Stimulated activated CD4-positive, alpha-beta T cell treated with anti-CD3 and anti-CD28 coated beads, Interleukin-4, amount 100 ng/mL, for 1 hour (primary cell): ENCODE data around the gene FBXL19.

Experiments
- DNase-seq: peaks from one replicate; pipeline ENCODE4 v3.0.0-alpha.2; 2020

The FBXL19 gene

GRCh38 chr16:30895627-30896260 is 27.6 kb upstream of the FBXL19 start:
- no peak for DNase-seq

- no peak for DNase-seq
Measured at GRCh38 chr16:30896261-30896888, 27.0 kb upstream of the FBXL19 start, which contains the start of gene CTF1. Gene CTF1, plus strand, starts transcription at chr16:30896614. Its CDS starts 30 bp downstream, at chr16:30896644.

DNA sequence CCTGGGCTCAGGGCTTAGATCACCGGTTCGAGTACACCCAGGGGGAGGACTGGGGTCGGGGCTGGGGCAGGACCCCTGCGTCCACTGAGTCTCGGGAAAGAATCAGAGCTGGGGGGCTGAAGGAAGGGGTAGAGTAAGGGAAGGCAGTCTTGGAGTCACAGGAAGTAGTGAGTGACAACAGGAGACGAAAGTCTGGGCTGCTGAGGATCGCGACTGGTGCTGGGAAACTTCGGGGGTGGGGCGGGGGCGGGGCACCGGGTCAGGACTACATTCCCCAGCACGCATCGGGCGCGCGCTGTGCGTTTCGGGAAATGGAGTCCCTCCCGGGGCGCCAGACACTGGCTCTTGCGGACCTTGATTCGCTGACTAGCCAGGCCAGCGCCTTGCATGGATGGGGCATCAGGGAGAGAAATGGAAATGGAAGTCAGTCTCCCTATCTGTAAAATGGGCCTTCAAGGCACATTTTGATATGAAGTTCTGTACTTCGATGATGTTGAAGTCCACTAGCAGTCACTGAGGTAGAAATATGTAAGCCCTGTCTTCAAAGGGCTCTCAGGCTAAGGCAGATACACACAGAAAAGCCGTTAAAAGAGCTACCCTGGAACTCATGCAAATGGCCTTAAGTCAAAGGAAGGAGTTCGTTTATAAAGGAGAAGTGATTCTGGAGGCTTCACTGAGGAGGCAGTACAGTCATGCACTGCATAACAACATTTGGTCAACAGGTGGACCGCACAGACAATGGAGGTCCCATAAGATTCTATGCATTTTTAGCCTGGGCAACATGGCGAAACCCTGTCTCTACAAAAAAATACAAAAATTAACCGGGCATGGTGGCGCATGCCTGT is 26.3 kb upstream of the FBXL19 start:
- peak; percentile 82 for DNase-seq

DNA sequence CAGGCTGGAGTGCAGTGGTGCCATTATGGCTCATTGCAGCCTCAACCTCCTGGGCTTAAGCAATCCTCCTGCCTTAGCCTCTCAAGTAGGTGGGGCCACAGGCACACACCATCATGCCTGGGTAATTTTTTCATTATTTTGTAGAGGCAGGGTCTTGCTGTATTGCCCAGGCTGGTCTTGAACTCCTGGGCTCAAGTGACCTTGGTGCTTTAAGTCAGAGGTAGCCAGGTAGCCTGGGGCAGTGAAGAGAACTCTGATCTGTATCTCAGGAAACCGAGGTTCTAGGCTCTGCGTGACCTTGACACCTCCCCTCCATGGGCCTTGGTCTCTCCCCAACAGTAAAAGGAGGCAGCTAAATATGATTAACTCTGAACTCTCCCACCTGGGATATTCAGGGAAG is 23.6 kb upstream of the FBXL19 start:
- DNase-seq, result no peak

GRCh38 chr16:30900588-30900987 is 22.8 kb upstream of the FBXL19 start:
- DNase-seq, result no peak

DNA sequence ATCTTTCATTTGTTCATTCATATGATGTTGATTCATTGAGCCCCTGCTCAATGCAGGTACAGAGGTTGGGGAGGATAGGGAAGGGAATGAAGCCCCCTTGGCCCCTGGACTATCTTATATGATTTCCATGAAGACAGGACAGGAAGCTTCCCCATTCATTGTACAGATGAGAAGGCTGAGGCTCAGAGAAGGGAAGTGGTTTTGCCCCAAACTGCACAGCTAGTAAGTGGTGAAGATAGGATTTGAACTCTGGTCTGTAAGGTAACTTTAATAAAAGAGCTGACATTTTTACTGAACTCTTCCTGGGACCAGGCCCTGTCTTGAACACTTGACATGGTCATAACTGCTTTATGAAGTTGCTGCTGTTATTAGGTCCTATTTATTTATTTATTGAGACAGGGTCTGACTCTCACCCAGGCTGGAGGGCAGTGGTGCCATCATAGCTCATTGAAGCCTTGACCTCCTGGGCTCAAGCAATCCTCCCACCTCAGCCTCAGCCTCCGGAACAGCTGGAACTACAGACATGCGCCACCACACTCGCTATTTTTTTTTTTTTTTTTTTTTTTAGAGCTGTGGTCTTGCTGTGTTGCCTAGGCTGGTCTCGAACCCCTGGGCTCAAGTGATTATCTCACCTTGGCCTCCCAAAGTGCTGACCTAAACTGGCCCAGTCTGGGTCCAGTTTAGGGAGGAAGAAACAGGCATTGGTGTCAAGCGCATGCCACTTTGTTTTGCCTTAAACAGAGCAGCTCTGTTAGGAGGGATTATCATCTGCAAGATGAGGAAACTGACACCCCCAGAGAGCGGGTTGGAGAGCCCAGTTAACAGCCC is 22.0 kb upstream of the FBXL19 start:
- no peak for DNase-seq

DNA sequence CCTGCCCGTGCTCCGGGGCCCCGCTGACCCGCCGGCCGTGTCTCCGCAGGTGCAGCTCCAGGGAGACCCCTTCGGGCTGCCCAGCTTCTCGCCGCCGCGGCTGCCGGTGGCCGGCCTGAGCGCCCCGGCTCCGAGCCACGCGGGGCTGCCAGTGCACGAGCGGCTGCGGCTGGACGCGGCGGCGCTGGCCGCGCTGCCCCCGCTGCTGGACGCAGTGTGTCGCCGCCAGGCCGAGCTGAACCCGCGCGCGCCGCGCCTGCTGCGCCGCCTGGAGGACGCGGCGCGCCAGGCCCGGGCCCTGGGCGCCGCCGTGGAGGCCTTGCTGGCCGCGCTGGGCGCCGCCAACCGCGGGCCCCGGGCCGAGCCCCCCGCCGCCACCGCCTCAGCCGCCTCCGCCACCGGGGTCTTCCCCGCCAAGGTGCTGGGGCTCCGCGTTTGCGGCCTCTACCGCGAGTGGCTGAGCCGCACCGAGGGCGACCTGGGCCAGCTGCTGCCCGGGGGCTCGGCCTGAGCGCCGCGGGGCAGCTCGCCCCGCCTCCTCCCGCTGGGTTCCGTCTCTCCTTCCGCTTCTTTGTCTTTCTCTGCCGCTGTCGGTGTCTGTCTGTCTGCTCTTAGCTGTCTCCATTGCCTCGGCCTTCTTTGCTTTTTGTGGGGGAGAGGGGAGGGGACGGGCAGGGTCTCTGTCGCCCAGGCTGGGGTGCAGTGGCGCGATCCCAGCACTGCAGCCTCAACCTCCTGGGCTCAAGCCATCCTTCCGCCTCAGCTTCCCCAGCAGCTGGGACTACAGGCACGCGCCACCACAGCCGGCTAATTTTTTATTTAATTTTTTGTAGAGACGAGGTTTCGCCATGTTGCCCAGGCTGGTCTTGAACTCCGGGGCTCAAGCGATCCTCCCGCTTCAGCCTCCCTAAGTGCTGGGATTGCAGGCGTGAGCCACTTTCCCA is 21.1 kb upstream of the FBXL19 start:
- peak; percentile 57 for DNase-seq

DNA sequence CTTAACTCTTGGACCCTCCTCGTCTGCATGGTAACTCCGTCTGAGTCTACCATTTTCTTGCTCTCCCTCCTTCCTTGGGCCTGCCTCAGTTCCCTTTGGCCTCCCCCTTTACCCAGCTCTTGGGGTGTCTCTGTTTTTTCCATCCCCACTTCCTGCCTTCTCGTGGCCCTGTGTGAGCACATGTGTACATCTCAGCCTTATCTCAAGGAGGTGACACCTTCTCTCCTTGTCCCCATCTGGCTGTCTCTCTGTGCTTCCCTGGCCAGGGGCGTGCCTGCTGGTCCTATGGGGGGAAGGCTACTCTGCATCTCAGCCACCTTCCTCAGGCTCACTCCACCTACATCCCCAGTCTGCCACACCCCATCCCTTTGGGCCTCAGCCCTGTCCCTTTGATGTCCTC is 20.4 kb upstream of the FBXL19 start:
- DNase-seq, result no peak

DNA sequence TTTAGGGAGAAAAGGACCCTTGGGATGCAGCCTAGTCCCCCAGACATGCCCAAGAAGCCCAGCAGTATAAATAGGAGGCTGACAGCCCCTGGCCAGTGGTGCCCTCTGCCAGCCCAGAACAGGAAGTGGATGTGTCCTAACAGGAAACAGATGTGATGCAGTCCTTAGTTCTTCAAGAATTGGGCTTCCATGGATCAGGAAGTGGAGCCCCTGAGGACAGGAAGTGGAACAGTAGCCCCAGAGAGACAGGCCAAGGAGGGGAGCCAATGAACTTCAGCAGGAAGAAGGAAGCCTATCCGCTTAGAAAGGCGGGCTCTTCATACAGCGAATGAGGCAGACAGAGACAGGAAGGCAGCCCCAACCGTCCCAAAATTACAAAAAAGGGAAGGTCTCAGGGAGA is 19.8 kb upstream of the FBXL19 start:
- DNase-seq, result no peak

DNA sequence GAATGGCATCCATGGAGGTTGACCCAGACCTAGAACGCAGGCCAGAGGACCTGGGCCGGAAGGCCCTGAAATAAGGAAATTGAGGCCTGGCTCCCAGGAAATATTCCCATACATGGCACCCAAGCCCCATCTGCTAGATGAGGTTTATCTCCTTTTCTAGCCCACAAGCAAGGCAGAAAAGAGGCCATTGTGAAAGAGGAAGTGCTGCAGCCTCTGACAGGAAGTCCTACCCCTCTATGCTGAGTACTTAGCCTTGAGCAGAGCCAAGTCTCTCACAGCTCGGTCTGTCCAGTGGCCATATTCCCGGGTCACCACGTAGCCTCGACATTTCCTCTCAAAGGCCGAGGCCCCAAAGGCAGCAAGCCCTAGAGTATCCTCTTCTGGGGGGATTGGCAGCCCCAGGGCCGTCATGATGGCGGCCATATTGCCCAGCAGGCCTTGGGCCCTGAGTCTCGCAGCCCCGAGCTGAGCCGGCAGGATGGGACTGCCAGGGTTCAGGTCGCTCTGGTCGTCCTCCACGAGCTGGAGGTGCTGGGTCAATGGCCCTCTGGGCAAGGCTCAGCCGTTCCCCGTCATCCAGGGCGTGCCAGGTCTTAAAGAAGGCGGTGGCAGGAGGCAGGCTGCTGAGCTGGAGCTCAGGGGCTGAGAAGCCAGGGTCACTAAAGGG is 19.1 kb upstream of the FBXL19 start:
- DNase-seq, result no peak

DNA sequence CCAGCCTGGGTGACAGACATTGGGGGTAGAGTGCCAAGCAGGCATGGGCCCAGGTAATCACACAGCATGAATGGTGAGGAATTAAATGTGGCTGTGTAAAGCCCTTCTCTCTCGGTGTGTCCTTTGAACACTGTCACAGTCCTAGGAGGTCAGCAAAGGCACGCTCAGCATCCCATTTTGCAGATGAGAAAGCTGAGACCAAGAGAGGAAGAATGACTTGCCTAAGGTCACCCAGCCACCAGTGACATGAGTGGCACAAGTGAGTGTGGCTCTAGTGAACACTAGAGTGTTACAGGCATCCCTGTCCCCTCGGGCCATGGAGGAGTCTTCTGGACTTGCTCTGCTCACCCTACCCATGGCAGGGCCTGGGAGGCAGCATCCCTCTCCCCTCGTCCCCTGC is 16.3 kb upstream of the FBXL19 start:
- no peak for DNase-seq

- DNase-seq, result no peak
Measured at GRCh38 chr16:30910427-30911029, 12.8 kb upstream of the FBXL19 start.

- no peak for DNase-seq
Measured at GRCh38 chr16:30912794-30913412, 10.5 kb upstream of the FBXL19 start.

- DNase-seq, result no peak
Measured at GRCh38 chr16:30914830-30915229, 8.5 kb upstream of the FBXL19 start.

- no peak for DNase-seq
Measured at GRCh38 chr16:30918614-30919013, 4.8 kb upstream of the FBXL19 start.

GRCh38 chr16:30920891-30921290 is 2.5 kb upstream of the FBXL19 start:
- no peak for DNase-seq

- no peak for DNase-seq
Measured at GRCh38 chr16:30921459-30921747, 2.0 kb upstream of the FBXL19 start.

- DNase-seq, result peak; percentile 89
Measured at GRCh38 chr16:30921748-30922419, 1.5 kb upstream of the FBXL19 start.

DNA sequence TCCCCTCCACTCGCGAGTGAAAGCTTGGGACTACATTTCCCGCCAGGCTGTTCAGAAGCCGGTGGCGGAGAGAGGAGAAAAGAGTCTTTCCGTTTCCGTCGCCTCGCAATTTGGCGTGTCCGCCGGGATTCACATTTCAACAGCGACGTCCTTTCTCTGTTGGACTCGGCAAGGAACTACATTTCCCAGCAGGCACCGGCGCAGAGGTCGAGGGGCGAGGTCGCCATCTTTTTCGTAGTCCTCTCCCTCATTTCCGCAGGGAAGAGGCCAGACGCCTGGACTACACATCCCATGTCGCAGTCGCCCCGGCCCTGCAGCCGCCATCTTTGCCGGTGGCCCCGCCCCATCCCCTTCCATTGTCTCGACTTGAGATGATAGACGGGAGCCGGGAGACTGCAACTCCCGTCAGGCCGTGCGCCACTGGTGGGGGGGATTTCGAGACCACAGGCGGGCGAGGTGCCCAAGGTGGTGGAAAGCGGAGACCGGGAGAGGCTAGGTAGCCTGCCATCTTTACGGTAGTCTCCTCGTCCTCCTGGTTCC is 882 bp upstream of the FBXL19 start:
- peak; percentile 99 for DNase-seq
